ENCODE data around the gene DRAP1. TPM values are rescaled to one million over a fixed set of nuclear protein-coding genes. Genes with fewer than 3 reads are reported as not detected.
A peak's percentile ranks its signal among the peaks of the same experiment; 100 is the strongest.

The DRAP1 gene
- total RNA-seq, 4 donors from 2014 or later, result 32.6 to 112 (median 57.5) TPM

- Histone ChIP-seq H3K27me3 (no peaks in the 10 kb centered on the region), H3K9me3 (no peaks in the 10 kb centered on the region), H3K27ac (peak overlapping the region in 3 of 4 donors; percentile 14 to 40 (median 39)), H3K4me1 (peaks cover 0 to 44% (median 11%) of the 10 kb centered on the region in 4 donors), H3K36me3 (peaks cover 0 to 32% (median 0%) of the 10 kb centered on the region in 3 donors), H3K4me3 (no peak overlapping the region)
- peak; percentile 80 to 89 (median 87) for DNase-seq
- TF ChIP-seq POLR2A (IDR thresholded peaks at IDR 0.05), result peak in 1 of 2 donors; percentile 21
- TF ChIP-seq, protein P1, sequence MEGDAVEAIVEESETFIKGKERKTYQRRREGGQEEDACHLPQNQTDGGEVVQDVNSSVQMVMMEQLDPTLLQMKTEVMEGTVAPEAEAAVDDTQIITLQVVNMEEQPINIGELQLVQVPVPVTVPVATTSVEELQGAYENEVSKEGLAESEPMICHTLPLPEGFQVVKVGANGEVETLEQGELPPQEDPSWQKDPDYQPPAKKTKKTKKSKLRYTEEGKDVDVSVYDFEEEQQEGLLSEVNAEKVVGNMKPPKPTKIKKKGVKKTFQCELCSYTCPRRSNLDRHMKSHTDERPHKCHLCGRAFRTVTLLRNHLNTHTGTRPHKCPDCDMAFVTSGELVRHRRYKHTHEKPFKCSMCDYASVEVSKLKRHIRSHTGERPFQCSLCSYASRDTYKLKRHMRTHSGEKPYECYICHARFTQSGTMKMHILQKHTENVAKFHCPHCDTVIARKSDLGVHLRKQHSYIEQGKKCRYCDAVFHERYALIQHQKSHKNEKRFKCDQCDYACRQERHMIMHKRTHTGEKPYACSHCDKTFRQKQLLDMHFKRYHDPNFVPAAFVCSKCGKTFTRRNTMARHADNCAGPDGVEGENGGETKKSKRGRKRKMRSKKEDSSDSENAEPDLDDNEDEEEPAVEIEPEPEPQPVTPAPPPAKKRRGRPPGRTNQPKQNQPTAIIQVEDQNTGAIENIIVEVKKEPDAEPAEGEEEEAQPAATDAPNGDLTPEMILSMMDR (IDR thresholded peaks at IDR 0.05), result peak; percentile 97 to 100 (median 100)
These were observed 34.5 kb upstream of the DRAP1 start for GRCh38 chr11:65884716-65885092.

DNA sequence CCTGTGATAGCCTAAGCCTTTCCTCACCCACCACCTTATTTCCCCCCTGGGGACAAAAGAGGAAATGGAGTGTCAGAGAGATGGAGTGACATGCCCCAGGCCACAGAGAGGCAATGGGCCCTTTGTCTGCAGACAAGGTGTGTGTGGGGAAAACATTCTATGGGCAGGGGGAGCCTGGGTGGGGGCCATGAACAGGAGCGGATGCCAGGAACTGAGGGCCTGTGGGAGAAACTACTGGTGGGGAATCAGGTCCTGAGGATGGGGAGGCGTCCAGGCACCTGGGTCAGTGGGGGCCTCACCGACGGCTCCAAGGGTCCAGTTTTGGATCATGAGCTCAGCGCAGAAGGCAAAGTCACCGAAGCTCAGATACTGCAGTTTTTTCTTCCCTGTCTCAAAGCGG is 34.0 kb upstream of the DRAP1 start:
- no peaks in the 10 kb centered on the region for H3K27me3 ChIP-seq
- no peak overlapping the region for H3K4me3 ChIP-seq
- peaks cover 0 to 32% (median 0%) of the 10 kb centered on the region in 3 donors for H3K36me3 ChIP-seq
- TF ChIP-seq POLR2A (IDR thresholded peaks at IDR 0.05), result no peak
- TF ChIP-seq, protein P1 (IDR thresholded peaks at IDR 0.05), result no peak
- peak overlapping the region in 3 of 4 donors; percentile 14 to 40 (median 39) for H3K27ac ChIP-seq
- no peak for DNase-seq
- H3K9me3 ChIP-seq, result no peaks in the 10 kb centered on the region
- peaks cover 0 to 49% (median 15%) of the 10 kb centered on the region in 4 donors for H3K4me1 ChIP-seq

GRCh38 chr11:65885808-65886536 is 33.3 kb upstream of the DRAP1 start:
- H3K27me3 ChIP-seq, result no peaks in the 10 kb centered on the region
- H3K36me3 ChIP-seq, result peaks cover 0 to 32% (median 0%) of the 10 kb centered on the region in 3 donors
- no peak overlapping the region for H3K4me3 ChIP-seq
- peaks cover 0 to 52% (median 15%) of the 10 kb centered on the region in 4 donors for H3K4me1 ChIP-seq
- H3K9me3 ChIP-seq, result no peaks in the 10 kb centered on the region
- TF ChIP-seq, protein P1 (IDR thresholded peaks at IDR 0.05), result no peak
- TF ChIP-seq POLR2A (IDR thresholded peaks at IDR 0.05), result no peak
- peak in 2 of 3 donors; percentile 61 to 74 for DNase-seq
- H3K27ac ChIP-seq, result peak overlapping the region in 2 of 4 donors; percentile 54 to 70

GRCh38 chr11:65886826-65887722 is 32.2 kb upstream of the DRAP1 start:
- no peak for DNase-seq
- H3K9me3 ChIP-seq, result no peaks in the 10 kb centered on the region
- no peak for TF ChIP-seq POLR2A (IDR thresholded peaks at IDR 0.05)
- TF ChIP-seq, protein P1 (IDR thresholded peaks at IDR 0.05), result no peak
- peaks cover 0 to 28% (median 0%) of the 10 kb centered on the region in 3 donors for H3K36me3 ChIP-seq
- H3K27ac ChIP-seq, result peak overlapping the region in 3 of 4 donors; percentile 92 to 99 (median 94)
- H3K4me3 ChIP-seq, result peak overlapping the region in 3 of 4 donors; percentile 73 to 83 (median 78)
- no peaks in the 10 kb centered on the region for H3K27me3 ChIP-seq
- peaks cover 0 to 63% (median 22%) of the 10 kb centered on the region in 4 donors for H3K4me1 ChIP-seq

- Histone ChIP-seq H3K4me3 (peak overlapping the region; percentile 63 to 83 (median 76)), H3K36me3 (peaks cover 0 to 23% (median 0%) of the 10 kb centered on the region in 3 donors), H3K4me1 (peaks cover 0 to 70% (median 29%) of the 10 kb centered on the region in 4 donors), H3K27me3 (no peaks in the 10 kb centered on the region), H3K27ac (peak overlapping the region; percentile 89 to 99 (median 93)), H3K9me3 (no peaks in the 10 kb centered on the region)
- DNase-seq, result no peak
- no peak for TF ChIP-seq POLR2A (IDR thresholded peaks at IDR 0.05)
- TF ChIP-seq, protein P1 (IDR thresholded peaks at IDR 0.05), result no peak
These were observed 31.5 kb upstream of the DRAP1 start for GRCh38 chr11:65887723-65888162.
